Liver (tissue), 9 donors: ENCODE results near the gene PASK. TPM values are rescaled to one million over a fixed set of nuclear protein-coding genes. Genes with fewer than 3 reads are reported as not detected.
A peak's percentile ranks its signal among the peaks of the same experiment; 100 is the strongest.

Experiments used
- DNase-seq: peaks from one replicate; pipeline ENCODE4 v3.0.0-alpha.2; 2017; ENCODE audit warnings: low spot score
- H3K27ac ChIP-seq, 2 donors: one replicate each; pipeline ENCODE4 v1.7.0; 2013; ENCODE audit warnings: inconsistent platforms in 2 of 2, low read length in 2 of 2, control low read depth in 1 of 2, low read depth in 1 of 2, mild to moderate bottlenecking in 1 of 2
- H3K27me3 ChIP-seq, 4 donors: one replicate each; pipeline versions ENCODE4 v1.6.1 to v1.7.0; 2013; ENCODE audit warnings: low read length in 3 of 4, inconsistent platforms in 1 of 4, mild to moderate bottlenecking in 1 of 4, moderate library complexity in 1 of 4; ENCODE audit not compliant: control insufficient read depth in 4 of 4, insufficient read depth in 4 of 4
- H3K36me3 ChIP-seq, 4 donors: one replicate each; pipeline versions ENCODE4 v1.6.1 to v1.7.0; 2013; ENCODE audit warnings: low read length in 3 of 4, mild to moderate bottlenecking in 3 of 4, low read depth in 1 of 4, moderate library complexity in 1 of 4; ENCODE audit not compliant: control insufficient read depth in 4 of 4, insufficient read depth in 3 of 4
- H3K4me1 ChIP-seq, 4 donors: one replicate each; pipeline versions ENCODE4 v1.6.1 to v1.7.0; 2013; ENCODE audit warnings: low read length in 3 of 4, mild to moderate bottlenecking in 3 of 4, moderate library complexity in 1 of 4; ENCODE audit not compliant: control insufficient read depth in 4 of 4, insufficient read depth in 4 of 4
- H3K4me3 ChIP-seq, 3 donors: one replicate each; pipeline versions ENCODE4 v1.6.1 to v1.7.0; 2013; ENCODE audit warnings: low read length in 3 of 3, control low read depth in 1 of 3, low read depth in 1 of 3, mild to moderate bottlenecking in 1 of 3
- H3K9ac ChIP-seq, 2 donors: one replicate each; pipeline ENCODE4 v1.7.0; 2013; ENCODE audit warnings: low read length in 2 of 2, mild to moderate bottlenecking in 2 of 2, moderate library complexity in 2 of 2, control low read depth in 1 of 2, low read depth in 1 of 2
- H3K9me3 ChIP-seq, 4 donors: one replicate each; pipeline versions ENCODE4 v1.6.1 to v1.7.0; 2013; ENCODE audit warnings: low read length in 3 of 4; ENCODE audit not compliant: control insufficient read depth in 4 of 4
- EGR1 ChIP-seq, 2 donors: IDR thresholded peaks; 2 replicates each; pipeline ENCODE4 v1.6.1; 2016 to 2018; ENCODE audit warnings: antibody characterized with exemption in 2 of 2, low read depth in 2 of 2
- FOXA1 ChIP-seq: IDR thresholded peaks from 2 replicates; pipeline ENCODE4 v1.6.1; 2016; ENCODE audit warnings: antibody characterized with exemption
- FOXA2 ChIP-seq: IDR thresholded peaks from 2 replicates; pipeline ENCODE4 v1.6.1; 2016; ENCODE audit warnings: antibody characterized with exemption
- GABPA ChIP-seq, 2 donors: IDR thresholded peaks in 1 of 2; conservative IDR thresholded peaks in 1 of 2; 2 replicates each; pipeline ENCODE4 v1.6.1; 2016; ENCODE audit warnings: antibody characterized with exemption in 2 of 2, mild to moderate bottlenecking in 1 of 2, moderate library complexity in 1 of 2
- HNF4A ChIP-seq, 2 donors: conservative IDR thresholded peaks; 2 replicates each; pipeline ENCODE4 v1.6.1; 2016; ENCODE audit warnings: antibody characterized with exemption in 2 of 2, mild to moderate bottlenecking in 2 of 2
- HNF4G ChIP-seq: IDR thresholded peaks from 2 replicates; pipeline ENCODE4 v1.6.1; 2016; ENCODE audit warnings: antibody characterized with exemption
- JUND ChIP-seq, 2 donors: IDR thresholded peaks; 2 replicates each; pipeline ENCODE4 v1.6.1; 2016; ENCODE audit warnings: antibody characterized with exemption in 2 of 2
- NR2F2 ChIP-seq: IDR thresholded peaks from 2 replicates; pipeline ENCODE4 v1.6.1; 2016; ENCODE audit warnings: antibody characterized with exemption
- RAD21 ChIP-seq, 2 donors: IDR thresholded peaks; 2 replicates each; pipeline ENCODE4 v1.6.1; 2016; ENCODE audit warnings: antibody characterized with exemption in 2 of 2, mild to moderate bottlenecking in 2 of 2
- RXRA ChIP-seq, 2 donors: IDR thresholded peaks; 2 replicates each; pipeline ENCODE4 v1.6.1; 2017 to 2018; ENCODE audit warnings: antibody characterized with exemption in 2 of 2, mild to moderate bottlenecking in 1 of 2
- SP1 ChIP-seq: IDR thresholded peaks from 2 replicates; pipeline ENCODE4 v1.6.1; 2018; ENCODE audit warnings: antibody characterized with exemption, mild to moderate bottlenecking
- TAF1 ChIP-seq: conservative IDR thresholded peaks from 2 replicates; pipeline ENCODE4 v1.6.1; 2016; ENCODE audit warnings: antibody characterized with exemption, mild to moderate bottlenecking
- YY1 ChIP-seq: IDR thresholded peaks from 2 replicates; pipeline ENCODE4 v1.6.1; 2016; ENCODE audit warnings: antibody characterized with exemption, mild to moderate bottlenecking
- WGBS: extraction: QIAGEN DNeasy Blood & Tissue Kit; methylation state at CpG from one replicate; pipeline ENCODE4 v1.1.7; 2013; 5-methylcytosine and 5-hydroxymethylcytosine counted together
- polyA plus RNA-seq, 2 donors: library from polyadenylated mRNA; stranded (reverse) in 1 of 2; unstranded in 1 of 2; fragments of 200-250 nt in 1 of 2; fragments of >200 nt in 1 of 2; fragmentation: Nextera tagmentation in 1 of 2; extraction: Ambion mirVana in 1 of 2; gene quantifications; one replicate each; pipeline versions ENCODE4 v1.2.1 to v1.2.3, GENCODE V29; 2013 to 2015
- total RNA-seq, 2 donors: library from RNA; depleted of rRNA; stranded (reverse); fragments of >200 nt; gene quantifications; one replicate each; pipeline ENCODE4 v1.2.3, GENCODE V29; 2014
- TF ChIP-seq, protein P1 (sequence below): fragments of 150-350 bp; IDR thresholded peaks from 2 replicates; pipeline ENCODE4 v1.5.1; 2017; ENCODE audit warnings: improper control_type of control experiment, low read depth, low read length; ENCODE audit not compliant: missing input control
- TF ChIP-seq, protein P2 (sequence below): IDR thresholded peaks from 2 replicates; pipeline ENCODE4 v1.6.1; 2016; ENCODE audit warnings: antibody characterized with exemption
- TF ChIP-seq, protein P3 (sequence below): IDR thresholded peaks from 2 replicates; pipeline ENCODE4 v1.6.1; 2016; ENCODE audit warnings: antibody characterized with exemption, mild to moderate bottlenecking
- TF ChIP-seq, protein P4 (sequence below): IDR thresholded peaks from 2 replicates; pipeline ENCODE4 v1.6.1; 2016; ENCODE audit warnings: antibody characterized with exemption
- donor health status: healthy.
- donor health status: healthy.
- donor health status: healthy.
- donor health status: healthy.
- donor health status: healthy.

The PASK gene
- total and polyA plus RNA-seq, 4 donors, result 0.96 to 8.8 (median 2.9) TPM

DNA sequence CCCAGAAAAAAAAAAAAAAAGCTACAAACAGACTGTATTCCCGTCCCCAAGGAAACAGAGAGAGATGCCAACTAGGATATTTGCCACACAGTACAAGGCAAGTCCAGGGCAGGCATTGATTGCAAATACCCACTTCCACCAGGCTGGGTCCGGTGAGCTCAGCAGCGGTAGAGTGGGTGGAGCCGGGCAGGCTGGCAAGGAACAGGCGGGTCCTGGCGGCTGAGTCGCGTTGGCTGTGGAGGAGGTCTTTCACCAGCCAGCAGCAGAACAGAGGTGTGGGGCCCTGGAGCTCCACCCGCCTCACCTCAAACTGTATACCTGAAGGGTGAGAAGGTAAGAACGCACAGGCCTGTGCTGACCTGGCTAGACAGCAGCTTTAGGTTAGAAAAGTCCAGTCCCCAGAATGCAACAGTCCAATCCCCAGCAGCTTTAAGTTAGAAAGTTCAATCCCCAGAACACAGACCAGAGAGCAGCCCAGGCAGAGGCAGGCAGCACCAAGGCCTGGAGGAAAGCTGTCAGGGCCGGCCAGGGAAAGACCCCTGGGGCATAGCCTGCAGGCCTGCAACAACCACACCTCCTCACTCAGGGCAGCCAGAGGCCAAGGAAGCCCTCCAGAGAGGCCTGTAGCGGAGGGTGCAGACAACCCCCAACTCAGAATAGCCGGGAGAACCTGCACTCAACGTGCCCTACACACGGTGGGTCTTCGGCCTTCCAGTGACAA, 25.3 kb downstream of the PASK start:
- H3K27ac ChIP-seq, result peak overlapping the region in 1 of 2 donors; percentile 24
- TF ChIP-seq EGR1 (IDR thresholded peaks at IDR 0.05; ENCODE audit: low read depth in 2 of 2) (no peak), GABPA (IDR thresholded peaks at IDR 0.05 in 1 of 2, conservative IDR thresholded peaks at IDR 0.05 in 1 of 2) (peak in 1 of 2 donors; percentile 70), NR2F2 (no peak), RAD21 (IDR thresholded peaks at IDR 0.05) (peak; percentile 32 to 61), SP1 (peak; percentile 70), HNF4A (conservative IDR thresholded peaks at IDR 0.05) (peak; percentile 77 to 80), FOXA1 (no peak), RXRA (IDR thresholded peaks at IDR 0.05) (peak; percentile 50 to 70), JUND (IDR thresholded peaks at IDR 0.05) (peak in 1 of 2 donors; percentile 31), FOXA2 (no peak), HNF4G (no peak), YY1 (no peak), TAF1 (no peak)
- TF ChIP-seq, protein P1, sequence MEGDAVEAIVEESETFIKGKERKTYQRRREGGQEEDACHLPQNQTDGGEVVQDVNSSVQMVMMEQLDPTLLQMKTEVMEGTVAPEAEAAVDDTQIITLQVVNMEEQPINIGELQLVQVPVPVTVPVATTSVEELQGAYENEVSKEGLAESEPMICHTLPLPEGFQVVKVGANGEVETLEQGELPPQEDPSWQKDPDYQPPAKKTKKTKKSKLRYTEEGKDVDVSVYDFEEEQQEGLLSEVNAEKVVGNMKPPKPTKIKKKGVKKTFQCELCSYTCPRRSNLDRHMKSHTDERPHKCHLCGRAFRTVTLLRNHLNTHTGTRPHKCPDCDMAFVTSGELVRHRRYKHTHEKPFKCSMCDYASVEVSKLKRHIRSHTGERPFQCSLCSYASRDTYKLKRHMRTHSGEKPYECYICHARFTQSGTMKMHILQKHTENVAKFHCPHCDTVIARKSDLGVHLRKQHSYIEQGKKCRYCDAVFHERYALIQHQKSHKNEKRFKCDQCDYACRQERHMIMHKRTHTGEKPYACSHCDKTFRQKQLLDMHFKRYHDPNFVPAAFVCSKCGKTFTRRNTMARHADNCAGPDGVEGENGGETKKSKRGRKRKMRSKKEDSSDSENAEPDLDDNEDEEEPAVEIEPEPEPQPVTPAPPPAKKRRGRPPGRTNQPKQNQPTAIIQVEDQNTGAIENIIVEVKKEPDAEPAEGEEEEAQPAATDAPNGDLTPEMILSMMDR, result no peak
- TF ChIP-seq, protein P2, sequence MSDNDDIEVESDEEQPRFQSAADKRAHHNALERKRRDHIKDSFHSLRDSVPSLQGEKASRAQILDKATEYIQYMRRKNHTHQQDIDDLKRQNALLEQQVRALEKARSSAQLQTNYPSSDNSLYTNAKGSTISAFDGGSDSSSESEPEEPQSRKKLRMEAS, result no peak
- TF ChIP-seq, protein P3, sequence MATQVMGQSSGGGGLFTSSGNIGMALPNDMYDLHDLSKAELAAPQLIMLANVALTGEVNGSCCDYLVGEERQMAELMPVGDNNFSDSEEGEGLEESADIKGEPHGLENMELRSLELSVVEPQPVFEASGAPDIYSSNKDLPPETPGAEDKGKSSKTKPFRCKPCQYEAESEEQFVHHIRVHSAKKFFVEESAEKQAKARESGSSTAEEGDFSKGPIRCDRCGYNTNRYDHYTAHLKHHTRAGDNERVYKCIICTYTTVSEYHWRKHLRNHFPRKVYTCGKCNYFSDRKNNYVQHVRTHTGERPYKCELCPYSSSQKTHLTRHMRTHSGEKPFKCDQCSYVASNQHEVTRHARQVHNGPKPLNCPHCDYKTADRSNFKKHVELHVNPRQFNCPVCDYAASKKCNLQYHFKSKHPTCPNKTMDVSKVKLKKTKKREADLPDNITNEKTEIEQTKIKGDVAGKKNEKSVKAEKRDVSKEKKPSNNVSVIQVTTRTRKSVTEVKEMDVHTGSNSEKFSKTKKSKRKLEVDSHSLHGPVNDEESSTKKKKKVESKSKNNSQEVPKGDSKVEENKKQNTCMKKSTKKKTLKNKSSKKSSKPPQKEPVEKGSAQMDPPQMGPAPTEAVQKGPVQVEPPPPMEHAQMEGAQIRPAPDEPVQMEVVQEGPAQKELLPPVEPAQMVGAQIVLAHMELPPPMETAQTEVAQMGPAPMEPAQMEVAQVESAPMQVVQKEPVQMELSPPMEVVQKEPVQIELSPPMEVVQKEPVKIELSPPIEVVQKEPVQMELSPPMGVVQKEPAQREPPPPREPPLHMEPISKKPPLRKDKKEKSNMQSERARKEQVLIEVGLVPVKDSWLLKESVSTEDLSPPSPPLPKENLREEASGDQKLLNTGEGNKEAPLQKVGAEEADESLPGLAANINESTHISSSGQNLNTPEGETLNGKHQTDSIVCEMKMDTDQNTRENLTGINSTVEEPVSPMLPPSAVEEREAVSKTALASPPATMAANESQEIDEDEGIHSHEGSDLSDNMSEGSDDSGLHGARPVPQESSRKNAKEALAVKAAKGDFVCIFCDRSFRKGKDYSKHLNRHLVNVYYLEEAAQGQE, result peak; percentile 34
- no peaks in the 10 kb centered on the region for H3K36me3 ChIP-seq
- no peaks in the 10 kb centered on the region for H3K9me3 ChIP-seq
- no peak overlapping the region for H3K9ac ChIP-seq
- H3K4me3 ChIP-seq, result no peak overlapping the region
- DNase-seq, result no peak
- WGBS, result 53% methylated on average over 16 of the region's 16 CpGs
- no peaks in the 10 kb centered on the region for H3K27me3 ChIP-seq
- peaks cover 0 to 4% (median 2%) of the 10 kb centered on the region in 4 donors for H3K4me1 ChIP-seq

DNA sequence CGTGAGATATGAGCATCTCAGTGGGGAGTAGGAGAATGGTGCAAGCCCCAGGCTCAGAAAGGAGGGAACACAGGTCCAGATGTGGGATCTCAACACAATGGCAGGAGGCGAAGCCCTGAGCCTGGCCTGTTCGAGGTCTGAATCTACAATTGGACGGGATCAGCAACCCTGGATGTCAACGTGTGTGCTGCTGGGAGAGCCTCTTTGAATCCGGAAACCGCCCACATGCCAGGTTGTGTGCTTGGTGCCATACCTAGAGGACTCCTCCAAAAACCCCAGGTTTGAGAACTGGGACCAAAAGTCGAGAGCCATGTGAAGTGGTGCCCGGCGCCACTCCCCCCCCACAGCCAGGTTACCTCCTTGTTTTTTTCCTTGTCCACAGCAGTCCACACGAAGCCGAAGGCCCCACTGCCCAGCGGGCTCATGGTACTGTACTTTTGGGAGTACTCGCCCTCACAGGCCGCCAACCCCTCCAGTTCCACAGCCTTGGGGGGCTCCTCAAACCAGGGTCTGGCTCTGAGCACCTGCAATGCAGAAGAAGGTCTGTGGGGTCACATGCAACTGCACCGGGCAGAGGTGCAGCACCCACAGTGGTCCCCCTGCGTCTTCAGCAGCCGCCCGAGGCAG, 26.8 kb downstream of the PASK start:
- H3K27me3 ChIP-seq, result no peaks in the 10 kb centered on the region
- peaks cover 0 to 4% (median 2%) of the 10 kb centered on the region in 4 donors for H3K4me1 ChIP-seq
- 98% methylated on average over 19 of the region's 19 CpGs for WGBS
- no peaks in the 10 kb centered on the region for H3K9me3 ChIP-seq
- no peak for DNase-seq
- H3K4me3 ChIP-seq, result no peak overlapping the region
- H3K36me3 ChIP-seq, result no peaks in the 10 kb centered on the region
- H3K9ac ChIP-seq, result no peak overlapping the region
- no peak for TF ChIP-seq HNF4G
- TF ChIP-seq TAF1, result no peak
- TF ChIP-seq, protein P3, result no peak
- TF ChIP-seq NR2F2, result no peak
- TF ChIP-seq, protein P4, sequence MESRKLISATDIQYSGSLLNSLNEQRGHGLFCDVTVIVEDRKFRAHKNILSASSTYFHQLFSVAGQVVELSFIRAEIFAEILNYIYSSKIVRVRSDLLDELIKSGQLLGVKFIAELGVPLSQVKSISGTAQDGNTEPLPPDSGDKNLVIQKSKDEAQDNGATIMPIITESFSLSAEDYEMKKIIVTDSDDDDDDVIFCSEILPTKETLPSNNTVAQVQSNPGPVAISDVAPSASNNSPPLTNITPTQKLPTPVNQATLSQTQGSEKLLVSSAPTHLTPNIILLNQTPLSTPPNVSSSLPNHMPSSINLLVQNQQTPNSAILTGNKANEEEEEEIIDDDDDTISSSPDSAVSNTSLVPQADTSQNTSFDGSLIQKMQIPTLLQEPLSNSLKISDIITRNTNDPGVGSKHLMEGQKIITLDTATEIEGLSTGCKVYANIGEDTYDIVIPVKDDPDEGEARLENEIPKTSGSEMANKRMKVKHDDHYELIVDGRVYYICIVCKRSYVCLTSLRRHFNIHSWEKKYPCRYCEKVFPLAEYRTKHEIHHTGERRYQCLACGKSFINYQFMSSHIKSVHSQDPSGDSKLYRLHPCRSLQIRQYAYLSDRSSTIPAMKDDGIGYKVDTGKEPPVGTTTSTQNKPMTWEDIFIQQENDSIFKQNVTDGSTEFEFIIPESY, result no peak
- no peak overlapping the region for H3K27ac ChIP-seq
